Upper lobe of left lung (tissue), 6 donors: ENCODE results near the gene FBXL13. TPM values are rescaled to one million over a fixed set of nuclear protein-coding genes. Genes with fewer than 3 reads are reported as not detected.
"Not testable (repeated sequence)": the region's sequence is repeated elsewhere in the genome, so short reads cannot be mapped to it uniquely, and the experiment has no call there.

Source experiments
- ATAC-seq, 2 donors: fragments of 200-7000 bp; cut with Tn5 transposase; one replicate each; pipeline ENCODE4 v1.9.1; 2022; ENCODE audit warnings: mild to moderate bottlenecking in 2 of 2, moderate library complexity in 2 of 2; ENCODE audit not compliant: low FRiP score in 2 of 2
- DNase-seq, 2 donors: peaks; one replicate each; pipeline ENCODE4 v3.0.0-alpha.2; 2019 to 2020
- H3K27ac ChIP-seq, 4 donors: fragments of 200-600 bp; sonication (generic); one replicate each; pipeline ENCODE4 v1.5.1; 2016 to 2019
- H3K27me3 ChIP-seq, 4 donors: fragments of 200-600 bp; sonication (generic); one replicate each; pipeline ENCODE4 v1.5.1; 2017 to 2019
- H3K36me3 ChIP-seq, 4 donors: fragments of 200-600 bp; sonication (generic); one replicate each; pipeline ENCODE4 v1.5.1; 2016 to 2019
- H3K4me1 ChIP-seq, 4 donors: fragments of 200-600 bp; sonication (generic); one replicate each; pipeline ENCODE4 v1.5.1; 2018 to 2019
- H3K4me3 ChIP-seq, 4 donors: fragments of 200-600 bp; sonication (generic); one replicate each; pipeline ENCODE4 v1.5.1; 2017 to 2019; ENCODE audit warnings: mild to moderate bottlenecking in 2 of 4, moderate library complexity in 1 of 4
- H3K9me3 ChIP-seq, 4 donors: fragments of 200-600 bp; sonication (generic); one replicate each; pipeline ENCODE4 v1.5.1; 2018 to 2019
- WGBS, 2 donors: methylation state at CpG; one replicate each; pipeline ENCODE4 v1.1.5; 2017 to 2018; 5-methylcytosine and 5-hydroxymethylcytosine counted together
- small RNA-seq, 4 donors: library from RNA; depleted of rRNA; stranded (forward); fragments of <200 nt; gene quantifications; one replicate each; pipeline ENCODE3, GENCODE V24; 2016
- total RNA-seq, 6 donors: library from RNA; depleted of rRNA in 4 of 6; stranded (reverse); fragments of >200 nt in 4 of 6; gene quantifications; one replicate each; pipeline versions ENCODE4 v1.1.0 to v1.2.1, GENCODE V29; 2016 to 2021
- donor health status: DM: no; HTN: no; CAD: no; lungs with moderate emphysema.
- donor health status: DM: no; HTN: yes; CAD: no; lungs with severe emphysema.

The FBXL13 gene
- total RNA-seq, 6 donors from 2014 or later: 1.6 to 11.6 (median 2.9) TPM

DNA sequence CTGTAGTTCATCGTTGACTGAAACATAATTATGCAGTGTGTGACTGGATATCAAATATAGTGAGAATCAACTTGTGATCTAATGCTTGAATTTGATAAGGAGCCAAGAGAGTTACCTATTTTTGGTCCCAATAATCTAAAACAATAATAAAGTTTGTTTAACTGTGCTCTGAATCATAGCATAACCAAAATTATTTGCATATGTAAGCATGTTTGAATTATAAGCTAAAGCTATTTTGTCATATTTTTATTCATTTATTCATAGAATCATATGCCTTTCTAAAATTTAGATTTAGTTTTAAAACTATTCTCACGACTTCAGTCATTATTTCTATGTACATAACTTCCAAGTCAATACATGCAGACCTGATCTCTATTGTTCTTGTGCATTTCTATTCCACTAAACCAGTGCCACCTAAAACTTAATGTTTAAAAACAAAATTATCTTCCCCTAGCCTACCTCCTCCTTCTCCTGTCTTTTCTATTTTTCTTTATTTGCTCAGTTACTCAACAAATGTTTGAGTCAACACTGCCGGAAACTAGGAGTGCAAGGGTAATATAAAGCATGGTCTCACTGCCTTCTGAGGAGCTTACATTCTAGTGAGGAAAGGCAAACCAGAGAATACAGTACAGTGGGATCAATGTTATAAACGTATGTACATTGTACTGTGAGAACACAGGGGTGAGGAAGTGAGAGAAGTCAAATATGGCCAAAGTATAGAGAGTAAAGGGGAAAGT lies 284.1 kb downstream of the FBXL13 start:
- not testable (repeated sequence) for H3K27me3 ChIP-seq, H3K36me3 ChIP-seq, H3K4me3 ChIP-seq, ATAC-seq, DNase-seq, H3K27ac ChIP-seq, H3K4me1 ChIP-seq, H3K9me3 ChIP-seq
- WGBS, 2 donors: 86% methylated on average over 3 to 4 of the region's 4 CpGs

DNA sequence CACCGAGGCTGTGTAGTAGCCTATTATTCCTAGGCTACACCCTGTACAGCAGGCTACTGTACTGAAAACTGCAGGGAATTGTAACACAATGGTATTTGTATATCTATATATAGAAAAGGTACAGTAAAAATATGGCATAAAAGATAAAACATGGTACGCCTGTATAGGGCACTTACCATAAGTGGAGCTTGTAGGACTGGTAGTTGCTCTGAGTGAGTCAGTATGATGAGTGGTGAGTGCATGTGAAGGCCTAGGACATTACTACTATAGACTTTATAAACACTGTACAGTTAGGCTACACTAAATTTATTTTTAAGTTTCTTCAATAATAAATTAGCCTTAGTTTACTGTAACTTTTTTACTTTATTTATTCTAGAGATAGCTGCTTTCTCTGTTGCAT lies 285.8 kb downstream of the FBXL13 start:
- H3K36me3 ChIP-seq, ATAC-seq, H3K9me3 ChIP-seq, H3K27me3 ChIP-seq, H3K27ac ChIP-seq, H3K4me3 ChIP-seq, H3K4me1 ChIP-seq, DNase-seq: not testable (repeated sequence)
- 83 to 100% methylated on average over 2 of the region's 2 CpGs for WGBS, 2 donors

GRCh38 chr7:102780926-102781325 lies 293.7 kb downstream of the FBXL13 start:
- H3K36me3 ChIP-seq, H3K4me1 ChIP-seq, ATAC-seq, H3K27me3 ChIP-seq, H3K9me3 ChIP-seq, H3K4me3 ChIP-seq, H3K27ac ChIP-seq: not testable (repeated sequence)
- peak in 1 of 2 donors; percentile 10 for DNase-seq
- WGBS, 2 donors: 95 to 96% methylated on average over 8 to 10 of the region's 10 CpGs

DNA sequence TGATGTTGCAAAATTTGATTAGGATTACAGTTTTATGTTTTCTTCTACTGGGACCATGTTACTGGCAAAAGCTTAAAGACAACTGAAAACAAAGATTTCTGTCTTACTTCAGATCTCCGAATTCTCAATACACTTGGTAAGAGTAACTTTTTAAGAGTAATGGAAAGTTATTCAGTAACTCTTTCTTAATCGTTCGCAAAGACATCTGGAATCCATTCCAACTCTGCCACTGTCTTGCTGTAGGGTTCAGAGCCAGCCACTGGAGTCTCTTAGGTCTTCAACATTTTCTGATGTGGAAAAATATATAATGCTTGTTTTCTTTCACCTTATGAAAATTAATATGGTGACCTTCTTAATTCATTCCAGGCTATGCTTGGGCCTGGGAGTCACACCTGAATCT lies 295.9 kb downstream of the FBXL13 start:
- H3K4me3 ChIP-seq, H3K4me1 ChIP-seq, H3K27ac ChIP-seq, DNase-seq, H3K27me3 ChIP-seq, ATAC-seq, H3K9me3 ChIP-seq, H3K36me3 ChIP-seq: not testable (repeated sequence)
- 49 to 59% methylated on average over 3 of the region's 3 CpGs for WGBS, 2 donors

GRCh38 chr7:102776217-102776616 lies 298.4 kb downstream of the FBXL13 start:
- H3K27ac ChIP-seq, H3K27me3 ChIP-seq, H3K4me3 ChIP-seq, H3K9me3 ChIP-seq, ATAC-seq, DNase-seq, H3K4me1 ChIP-seq, H3K36me3 ChIP-seq: not testable (repeated sequence)

- H3K4me1 ChIP-seq, H3K4me3 ChIP-seq, H3K27ac ChIP-seq, H3K9me3 ChIP-seq, H3K27me3 ChIP-seq, DNase-seq, ATAC-seq, H3K36me3 ChIP-seq: not testable (repeated sequence)
- 100% methylated on average over 3 of the region's 3 CpGs for whole genome bisulfite sequencing, 2 donors
Measured at GRCh38 chr7:102770467-102770866, 304.1 kb downstream of the FBXL13 start.

GRCh38 chr7:102769657-102770192 lies 304.9 kb downstream of the FBXL13 start:
- H3K36me3 ChIP-seq, H3K27ac ChIP-seq, ATAC-seq, H3K4me3 ChIP-seq, H3K27me3 ChIP-seq, H3K9me3 ChIP-seq, H3K4me1 ChIP-seq, DNase-seq: not testable (repeated sequence)
- WGBS, 2 donors: 80 to 89% methylated on average over 1 of the region's 3 CpGs

DNA sequence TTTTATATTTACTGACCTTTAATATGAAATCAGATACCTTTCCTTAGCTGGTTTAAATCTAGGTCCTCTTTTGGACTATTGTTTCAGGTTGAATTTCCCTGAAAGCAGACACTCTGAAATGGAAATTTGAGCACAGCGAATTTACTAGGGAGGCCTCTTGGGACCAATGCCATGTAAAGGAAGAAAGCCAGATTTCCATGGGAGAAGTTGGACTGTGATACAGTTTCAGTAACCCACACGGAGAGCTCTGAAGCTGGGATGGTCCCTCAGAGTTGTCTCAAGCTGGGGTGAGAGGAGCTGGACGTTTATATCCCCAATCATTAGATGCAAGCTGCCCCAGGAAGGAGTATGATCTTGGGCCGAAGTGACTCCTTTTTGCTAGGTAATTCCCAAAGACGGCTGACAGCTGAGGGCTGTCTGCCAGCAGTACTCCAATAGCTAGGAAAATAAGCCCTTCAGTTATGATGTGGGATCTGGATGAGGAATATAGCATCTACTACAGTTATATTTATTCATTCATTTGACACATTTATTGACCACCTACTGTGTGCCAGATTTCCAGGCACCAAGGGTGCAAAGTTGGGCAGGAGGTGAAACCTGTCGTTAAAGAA lies 311.2 kb downstream of the FBXL13 start:
- not testable (repeated sequence) for ATAC-seq, H3K9me3 ChIP-seq, H3K4me3 ChIP-seq, H3K4me1 ChIP-seq, H3K27me3 ChIP-seq, H3K27ac ChIP-seq, H3K36me3 ChIP-seq, DNase-seq
- 56 to 80% methylated on average over 6 of the region's 6 CpGs for WGBS, 2 donors

Small RNA genes within 50 kb of the gene (small RNA-seq; reads per million reads assigned to genes)
- 0 reads per million in 4 donors for gene RNU6-1136P

Other genes with a start within 250 kb of the FBXL13 start
- 1 to 10 TPM in 3 of 6 donors, under 1 TPM in 2, not detected in 1; 0.46 to 4.7 (median 3.4) TPM for gene LRRC17, start 161.8 kb downstream of the FBXL13 start, total RNA-seq
- 10 to 100 TPM; 13.6 to 34.5 (median 30.4) TPM for gene ARMC10, start 344 bp upstream of the FBXL13 start, total RNA-seq
- 10 to 100 TPM in 4 of 6 donors, 1 to 10 TPM in 2; 8.9 to 20.8 (median 10.8) TPM for gene NAPEPLD, start 74.3 kb upstream of the FBXL13 start, total RNA-seq
- 10 to 100 TPM; 24.9 to 53.2 (median 41.8) TPM for gene PMPCB, start 222.6 kb upstream of the FBXL13 start, total RNA-seq